Measurements from ENCODE around the gene SKA2. TPM values are rescaled to one million over a fixed set of nuclear protein-coding genes. Genes with fewer than 3 reads are reported as not detected.
A peak's percentile ranks its signal among the peaks of the same experiment; 100 is the strongest.

Gene SKA2
- total RNA-seq, 1 donor from 2014 or later = 46.2 TPM

- no peak overlapping the region for H3K27ac Mint-ChIP-seq (ENCODE audit: unreplicated experiment)
- H3K36me3 Mint-ChIP-seq (ENCODE audit: low read depth) = no peaks in the 10 kb centered on the region
- no peak overlapping the region for H3K4me3 Mint-ChIP-seq (ENCODE audit: unreplicated experiment)
- TF ChIP-seq CTCF (IDR thresholded peaks at IDR 0.05) = no peak
- peaks cover 22% of the 10 kb centered on the region for H3K4me1 Mint-ChIP-seq (ENCODE audit: low read depth)
- no peaks in the 10 kb centered on the region for H3K9me3 Mint-ChIP-seq (ENCODE audit: low read depth)
- no peaks in the 10 kb centered on the region for H3K27me3 Mint-ChIP-seq (ENCODE audit: low read depth)
- no peak for DNase-seq (ENCODE audit: low spot score)
Measured at GRCh38 chr17:59161477-59161876, 6.5 kb upstream of the SKA2 start.

GRCh38 chr17:59160157-59161025 is 5.4 kb upstream of the SKA2 start:
- Mint-ChIP-seq H3K4me1 (ENCODE audit: low read depth) (peaks cover 17% of the 10 kb centered on the region), H3K36me3 (ENCODE audit: low read depth) (no peaks in the 10 kb centered on the region), H3K27me3 (ENCODE audit: low read depth) (no peaks in the 10 kb centered on the region), H3K4me3 (ENCODE audit: unreplicated experiment) (no peak overlapping the region), H3K27ac (ENCODE audit: unreplicated experiment) (no peak overlapping the region), H3K9me3 (ENCODE audit: low read depth) (no peaks in the 10 kb centered on the region)
- DNase-seq (ENCODE audit: low spot score) = no peak
- TF ChIP-seq CTCF (IDR thresholded peaks at IDR 0.05) = no peak

- no peak within 1 kb of the TSS for H3K27ac Mint-ChIP-seq (ENCODE audit: unreplicated experiment)
- H3K4me1 Mint-ChIP-seq (ENCODE audit: low read depth) = peaks cover 49% of the 10 kb centered on the region
- H3K27me3 Mint-ChIP-seq (ENCODE audit: low read depth) = no peaks in the 10 kb centered on the region
- no peaks in the 10 kb centered on the region for H3K9me3 Mint-ChIP-seq (ENCODE audit: low read depth)
- no peak for TF ChIP-seq CTCF (IDR thresholded peaks at IDR 0.05)
- H3K36me3 Mint-ChIP-seq (ENCODE audit: low read depth) = no peaks in the 10 kb centered on the region
- H3K4me3 Mint-ChIP-seq (ENCODE audit: unreplicated experiment) = no peak within 1 kb of the TSS
- DNase-seq (ENCODE audit: low spot score) = peak; percentile 96
Measured at GRCh38 chr17:59155439-59156177, 622 bp upstream of the SKA2 start, which contains the start of gene PRR11. Gene PRR11, plus strand, starts transcription at chr17:59155746. Its CDS starts 14,007 bp downstream, at chr17:59169753.

- no peak for TF ChIP-seq CTCF (IDR thresholded peaks at IDR 0.05)
- no peaks in the 10 kb centered on the region for H3K9me3 Mint-ChIP-seq (ENCODE audit: low read depth)
- H3K27ac Mint-ChIP-seq (ENCODE audit: unreplicated experiment) = no peak overlapping the region
- H3K4me1 Mint-ChIP-seq (ENCODE audit: low read depth) = peaks cover 59% of the 10 kb centered on the region
- no peak overlapping the region for H3K4me3 Mint-ChIP-seq (ENCODE audit: unreplicated experiment)
- no peaks in the 10 kb centered on the region for H3K27me3 Mint-ChIP-seq (ENCODE audit: low read depth)
- no peak for DNase-seq (ENCODE audit: low spot score)
- no peaks in the 10 kb centered on the region for H3K36me3 Mint-ChIP-seq (ENCODE audit: low read depth)
Measured at GRCh38 chr17:59154292-59154720, 680 bp downstream of the SKA2 start.

- TF ChIP-seq CTCF (IDR thresholded peaks at IDR 0.05) = no peak
- no peak for DNase-seq (ENCODE audit: low spot score)
- Mint-ChIP-seq H3K4me1 (ENCODE audit: low read depth) (peaks cover 57% of the 10 kb centered on the region), H3K27ac (ENCODE audit: unreplicated experiment) (no peak overlapping the region), H3K36me3 (ENCODE audit: low read depth) (no peaks in the 10 kb centered on the region), H3K4me3 (ENCODE audit: unreplicated experiment) (no peak overlapping the region), H3K9me3 (ENCODE audit: low read depth) (no peaks in the 10 kb centered on the region), H3K27me3 (ENCODE audit: low read depth) (no peaks in the 10 kb centered on the region)
Measured at GRCh38 chr17:59152925-59153324, 2.1 kb downstream of the SKA2 start.

All from chondrocyte (in vitro differentiated cells).